A549 (cell line): ENCODE data around the gene ZBED1. TPM values are rescaled to one million over a fixed set of nuclear protein-coding genes. Genes with fewer than 3 reads are reported as not detected.
"Not testable (repeated sequence)": the region's sequence is repeated elsewhere in the genome, so short reads cannot be mapped to it uniquely, and the experiment has no call there.

ENCODE experiments used
- ATAC-seq, 2 experiments: fragments of 200-7000 bp in 1 of 2; fragments of >200 bp in 1 of 2; cut with Nextera tagmentation in 1 of 2; cut with Tn5 transposase in 1 of 2; 3 replicates each; pipeline versions ENCODE4 v1.8.0 to v1.9.1; 2018 to 2020; ENCODE audit warnings: mild to moderate bottlenecking in 1 of 2, moderate library complexity in 1 of 2
- CTCF ChIA-PET: fragments of 300-600 bp; sonication (Branson Sonifier 250); formaldehyde crosslinking; extraction: SDS; loops from one replicate; lab custom pipeline; 2021; ENCODE audit warnings: antibody characterized with exemption, inconsistent platforms; lab: Yijun Ruan, JAX
- POLR2A ChIA-PET: fragments of 350-600 bp; formaldehyde crosslinking; extraction: SDS; loops from one replicate; lab custom pipeline; 2021; ENCODE audit warnings: antibody characterized with exemption, inconsistent platforms; lab: Yijun Ruan, JAX
- DNase-seq, 2 experiments: peaks; one replicate each; pipeline versions ENCODE4 v3.0.0 to v3.0.0-alpha.2; 2011 to 2016; ENCODE audit warnings: low read depth in 1 of 2, low spot score in 1 of 2
- FAIRE-seq: peaks from 2 replicates; lab custom pipeline; 2011; peaks lifted over from hg19 to GRCh38; lab: Jason Lieb, UNC
- H3K27ac ChIP-seq, 2 experiments: fragments of >200 bp; sonication (Bioruptor Twin); formaldehyde crosslinking; 3 replicates each; pipeline ENCODE4 v1.5.1; 2016 to 2017
- H3K4me1 ChIP-seq: fragments of >200 bp; sonication (Bioruptor Twin); formaldehyde crosslinking; 3 replicates; pipeline ENCODE4 v1.6.1; 2016
- H3K4me2 ChIP-seq: fragments of >200 bp; sonication (Bioruptor Twin); formaldehyde crosslinking; 3 replicates; pipeline ENCODE4 v1.6.1; 2016
- H3K4me3 ChIP-seq: fragments of >200 bp; sonication (Bioruptor Twin); formaldehyde crosslinking; 3 replicates; pipeline ENCODE4 v1.5.1; 2016
- H3K9me3 ChIP-seq: fragments of >200 bp; sonication (Bioruptor Twin); formaldehyde crosslinking; 3 replicates; pipeline ENCODE4 v1.6.1; 2016
- CBX2 ChIP-seq: fragments of 200-600 bp; sonication (generic); IDR thresholded peaks from 2 replicates; pipeline ENCODE4 v1.6.1; 2016; ENCODE audit warnings: low read depth, mild to moderate bottlenecking, borderline replicate concordance
- CHD2 ChIP-seq: fragments of 150-350 bp; IDR thresholded peaks from 2 replicates; pipeline ENCODE4 v1.6.1; 2014; ENCODE audit warnings: low read length; ENCODE audit not compliant: partially characterized antibody
- CHD4 ChIP-seq: fragments of 200-600 bp; sonication (generic); IDR thresholded peaks from 2 replicates; pipeline ENCODE4 v1.6.1; 2016; ENCODE audit warnings: antibody characterized with exemption, mild to moderate bottlenecking, borderline replicate concordance
- FOSB ChIP-seq: fragments of 250-450 bp; sonication (Bioruptor Pico); IDR thresholded peaks from 2 replicates; pipeline ENCODE4 v1.5.0; 2020; ENCODE audit warnings: mild to moderate bottlenecking, moderate library complexity
- FOSL2 ChIP-seq, 2 experiments: fragments of 450-650 bp in 1 of 2; fragments of >200 bp in 1 of 2; sonication (Bioruptor Twin) in 1 of 2; formaldehyde crosslinking; IDR thresholded peaks; 2 replicates each; pipeline versions ENCODE4 v1.5.0 to v1.6.1; 2016 to 2020; ENCODE audit warnings: mild to moderate bottlenecking in 1 of 2, moderate library complexity in 1 of 2
- FOXS1 ChIP-seq: fragments of 250-450 bp; sonication (Bioruptor Pico); IDR thresholded peaks from 2 replicates; pipeline ENCODE4 v1.5.0; 2020; ENCODE audit warnings: mild to moderate bottlenecking, moderate library complexity
- HDAC2 ChIP-seq: fragments of 200-600 bp; sonication (generic); IDR thresholded peaks from 2 replicates; pipeline ENCODE4 v1.6.1; 2016
- HEYL ChIP-seq: fragments of 250-450 bp; sonication (Bioruptor Pico); IDR thresholded peaks from 2 replicates; pipeline ENCODE4 v1.8.0; 2021; ENCODE audit warnings: mild to moderate bottlenecking, moderate library complexity
- HOXB5 ChIP-seq: fragments of 250-450 bp; sonication (Bioruptor Pico); IDR thresholded peaks from 2 replicates; pipeline ENCODE4 v1.5.0; 2020; ENCODE audit warnings: mild to moderate bottlenecking, moderate library complexity
- JUN ChIP-seq, 2 experiments: fragments of >200 bp; sonication (Bioruptor Twin); formaldehyde crosslinking; IDR thresholded peaks; 2 replicates in 1 of 2; 3 replicates in 1 of 2; pipeline ENCODE4 v1.6.1; 2016 to 2017
- MAFK ChIP-seq: fragments of 450-650 bp; IDR thresholded peaks from 2 replicates; pipeline ENCODE4 v1.6.1; 2014; ENCODE audit not compliant: partially characterized antibody
- MAZ ChIP-seq: fragments of 150-350 bp; IDR thresholded peaks from 2 replicates; pipeline ENCODE4 v1.6.1; 2014; ENCODE audit warnings: antibody characterized with exemption, low read depth, low read length, borderline replicate concordance
- MYC ChIP-seq: IDR thresholded peaks from 2 replicates; pipeline ENCODE4 v1.6.1; 2012; ENCODE audit warnings: mild to moderate bottlenecking, inconsistent platforms, low read length, improper control_type of control experiment, borderline replicate concordance
- NFE2L2 ChIP-seq: fragments of 150-350 bp; conservative IDR thresholded peaks from 2 replicates; pipeline ENCODE4 v1.6.1; 2014; ENCODE audit warnings: low read length
- PHF8 ChIP-seq: fragments of 200-600 bp; sonication (generic); IDR thresholded peaks from 2 replicates; pipeline ENCODE4 v1.6.1; 2016; ENCODE audit warnings: low read depth, mild to moderate bottlenecking, antibody characterized with exemption, moderate library complexity, borderline replicate concordance
- POLR2A ChIP-seq: IDR thresholded peaks from 2 replicates; pipeline ENCODE4 v1.6.1; 2012; ENCODE audit warnings: mild to moderate bottlenecking, low read length
- RFX5 ChIP-seq: fragments of 450-650 bp; IDR thresholded peaks from 2 replicates; pipeline ENCODE4 v1.7.1; 2014; ENCODE audit warnings: antibody characterized with exemption, mild to moderate bottlenecking, moderate library complexity
- RNF2 ChIP-seq: fragments of 200-600 bp; sonication (generic); IDR thresholded peaks from 2 replicates; pipeline ENCODE4 v1.6.1; 2016; ENCODE audit warnings: low read depth, mild to moderate bottlenecking, antibody characterized with exemption, moderate library complexity, borderline replicate concordance
- TP53 ChIP-seq: fragments of 250-450 bp; sonication (Bioruptor Pico); IDR thresholded peaks from 2 replicates; pipeline ENCODE4 v1.5.0; 2021; ENCODE audit warnings: mild to moderate bottlenecking, moderate library complexity
- ZC3H11A ChIP-seq: fragments of 450-650 bp; IDR thresholded peaks from 2 replicates; pipeline ENCODE4 v1.6.1; 2014; ENCODE audit warnings: antibody characterized with exemption, mild to moderate bottlenecking
- WGBS: methylation state at CpG from one replicate; pipeline ENCODE4 v1.1.6; 2017; ENCODE audit errors: missing lambda C conversion rate; 5-methylcytosine and 5-hydroxymethylcytosine counted together
- polyA plus RNA-seq, 4 experiments: library from polyadenylated mRNA; depleted of rRNA in 3 of 4; stranded (reverse); fragments of >200 nt; fragmentation: RNase III in 1 of 4; extraction: RNeasy Plus Mini Kit Qiagen cat#74134 plus additional on column Dnase treatment in 1 of 4; gene quantifications; 2 replicates in 3 of 4; 3 replicates in 1 of 4; pipeline ENCODE4 v1.2.3, GENCODE V29; 2011 to 2017
- TF ChIP-seq, protein P1 (sequence below): fragments of 450-650 bp; IDR thresholded peaks from 2 replicates; pipeline ENCODE4 v1.6.1; 2014; ENCODE audit warnings: antibody characterized with exemption

The ZBED1 gene
- polyA plus RNA-seq, 2 of the 4 experiments (the other 2 are of a cell fraction): 19.7 to 21.9 TPM

DNA sequence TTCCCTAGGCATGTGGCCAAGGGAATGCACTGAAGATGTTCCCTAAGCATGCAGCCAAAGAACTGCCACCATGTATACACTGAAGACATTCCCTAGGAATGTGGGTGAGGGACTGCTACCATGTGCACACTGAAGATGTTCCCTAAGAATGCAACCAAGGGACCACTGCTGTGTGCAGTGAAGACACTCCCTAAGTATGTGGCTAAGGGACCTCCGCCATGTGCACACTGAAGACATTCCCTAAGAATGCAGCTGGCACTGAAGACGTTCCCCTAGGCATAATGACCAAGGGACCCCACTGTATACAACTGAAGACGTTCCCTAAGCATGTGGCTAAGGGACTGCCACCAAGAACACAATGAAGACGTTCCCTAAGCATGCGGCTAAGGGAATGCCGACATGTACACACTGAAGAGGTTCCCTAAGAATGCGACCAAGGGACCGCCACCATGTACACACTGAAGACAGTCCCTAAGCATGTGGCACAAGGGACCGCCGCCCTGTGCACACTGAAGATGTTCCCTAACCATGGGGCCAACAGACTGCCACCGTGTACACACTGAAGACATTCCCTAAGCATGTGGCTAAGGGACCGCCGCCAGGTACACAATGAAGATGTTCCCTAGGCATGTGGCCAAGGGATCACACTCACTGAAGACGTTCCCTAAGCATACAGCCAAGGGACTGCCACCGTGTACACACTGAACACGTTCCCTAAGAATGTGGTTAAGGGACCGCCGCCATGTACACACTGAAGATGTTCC, 25.6 kb downstream of the ZBED1 start:
- ChIA-PET POLR2A (no interaction called here), CTCF (no interaction called here)
- H3K27ac ChIP-seq: no peak overlapping the region
- FAIRE-seq (no peak), DNase-seq (peak in 1 of 2 experiments; percentile 82), ATAC-seq (peak in 1 of 2 experiments; percentile 10; a peak in 2 of 6 replicates)
- 81% methylated on average over 18 of the region's 18 CpGs for WGBS
- H3K4me1 ChIP-seq: peaks cover 19% of the 10 kb centered on the region; the same call in 2 of the 3 replicates
- H3K4me2 ChIP-seq: no peak overlapping the region
- H3K9me3 ChIP-seq: no peaks in the 10 kb centered on the region
- TF ChIP-seq HOXB5 (CRISPR knock-in tag) (no peak), TP53 (no peak), NFE2L2 (no peak), CHD2 (no peak), FOXS1 (no peak), MAFK (no peak), MAZ (no peak)
- no peak overlapping the region for H3K4me3 ChIP-seq

GRCh38 chrX:2474280-2474962, 26.4 kb downstream of the ZBED1 start:
- WGBS: 89% methylated on average over 20 of the region's 20 CpGs
- H3K4me2 ChIP-seq: no peak overlapping the region
- POLR2A ChIA-PET: no interaction called here
- H3K4me1 ChIP-seq: peaks cover 19% of the 10 kb centered on the region; the same call in 2 of the 3 replicates
- H3K9me3 ChIP-seq: no peaks in the 10 kb centered on the region
- ATAC-seq (peak in 1 of 2 experiments; percentile 9; a peak in 2 of 6 replicates), FAIRE-seq (no peak), DNase-seq (peak in 1 of 2 experiments; percentile 83)
- no peak for TF ChIP-seq RFX5
- TF ChIP-seq JUN (IDR thresholded peaks at IDR 0.05): no peak
- TF ChIP-seq MAFK: no peak
- TF ChIP-seq HDAC2: no peak
- no peak for TF ChIP-seq HEYL (CRISPR knock-in tag)
- TF ChIP-seq FOSL2 (IDR thresholded peaks at IDR 0.05): no peak
- TF ChIP-seq FOSL2 (CRISPR knock-in tag; IDR thresholded peaks at IDR 0.05): no peak
- TF ChIP-seq, protein P1, sequence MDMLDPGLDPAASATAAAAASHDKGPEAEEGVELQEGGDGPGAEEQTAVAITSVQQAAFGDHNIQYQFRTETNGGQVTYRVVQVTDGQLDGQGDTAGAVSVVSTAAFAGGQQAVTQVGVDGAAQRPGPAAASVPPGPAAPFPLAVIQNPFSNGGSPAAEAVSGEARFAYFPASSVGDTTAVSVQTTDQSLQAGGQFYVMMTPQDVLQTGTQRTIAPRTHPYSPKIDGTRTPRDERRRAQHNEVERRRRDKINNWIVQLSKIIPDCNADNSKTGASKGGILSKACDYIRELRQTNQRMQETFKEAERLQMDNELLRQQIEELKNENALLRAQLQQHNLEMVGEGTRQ: no peak
- CTCF ChIA-PET: no interaction called here
- H3K4me3 ChIP-seq: no peak overlapping the region
- H3K27ac ChIP-seq: no peak overlapping the region

DNA sequence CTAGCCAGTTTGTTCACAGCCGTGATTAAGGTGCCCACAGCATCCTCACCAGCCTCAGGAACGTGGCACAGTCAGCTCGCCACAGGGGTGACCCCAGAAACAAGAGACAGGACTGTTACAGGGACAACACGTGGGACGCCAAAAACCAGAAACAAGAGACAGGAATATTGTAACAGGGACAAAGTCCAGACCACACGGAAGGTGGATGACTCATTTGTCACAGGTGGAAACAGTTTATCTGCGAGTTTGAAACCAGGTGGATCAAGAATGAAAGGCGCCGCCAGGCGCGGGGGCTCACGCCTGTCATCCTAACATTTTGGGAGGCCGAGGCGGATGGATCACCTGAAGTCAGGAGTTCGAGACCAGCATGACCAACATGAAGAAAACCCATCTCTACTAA, 27.7 kb downstream of the ZBED1 start:
- Histone ChIP-seq H3K27ac (peak overlapping the region in 1 of 2 experiments; percentile 51; a peak in 2 of 6 replicates), H3K4me2 (peak overlapping the region; percentile 8; the same call in 2 of the 3 replicates), H3K4me1 (peaks cover 19% of the 10 kb centered on the region; the same call in 2 of the 3 replicates)
- H3K4me3 ChIP-seq; FAIRE-seq; POLR2A ChIA-PET; CTCF ChIA-PET; H3K9me3 ChIP-seq; DNase-seq; TF ChIP-seq FOSL2 (IDR thresholded peaks at IDR 0.05): not testable (repeated sequence)
- ATAC-seq: 0 out of 6 replicates have a peak, but pooled peaks of 1 of the 2 experiments have one; percentile 26
- 0 out of 2 replicates have a peak, but pooled peaks have one; percentile 31 for TF ChIP-seq FOSL2 (CRISPR knock-in tag; IDR thresholded peaks at IDR 0.05)
- WGBS: 50% methylated on average over 15 of the region's 15 CpGs

DNA sequence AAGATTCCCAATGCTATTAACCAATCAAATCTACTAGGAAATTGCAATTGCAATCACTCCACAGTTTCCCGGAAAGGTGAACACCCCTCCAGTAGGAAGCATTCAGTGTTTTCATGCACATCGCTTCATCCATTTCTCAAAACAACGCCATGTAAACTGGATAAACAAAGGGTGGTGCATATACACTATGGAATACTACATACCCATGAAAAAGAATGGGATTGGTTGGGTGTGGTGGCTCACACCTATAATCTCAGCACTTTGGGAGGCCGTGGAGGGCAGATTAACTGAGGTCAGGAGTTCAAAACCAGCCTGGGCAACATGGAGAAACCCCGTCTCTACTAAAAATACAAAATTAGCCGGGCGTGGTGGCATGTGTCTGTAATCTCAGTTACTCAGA, 29.1 kb downstream of the ZBED1 start:
- Histone ChIP-seq H3K9me3 (no peaks in the 10 kb centered on the region), H3K27ac (no peak overlapping the region), H3K4me3 (no peak overlapping the region), H3K4me1 (peaks cover 26% of the 10 kb centered on the region), H3K4me2 (no peak overlapping the region)
- DNase-seq (no peak), ATAC-seq (no peak), FAIRE-seq (no peak)
- TF ChIP-seq CBX2: no peak
- TF ChIP-seq FOSB (CRISPR knock-in tag): no peak
- TF ChIP-seq CHD4: no peak
- TF ChIP-seq MAZ: no peak
- no peak for TF ChIP-seq RNF2
- TF ChIP-seq PHF8: no peak
- TF ChIP-seq POLR2A: no peak
- TF ChIP-seq HOXB5 (CRISPR knock-in tag): no peak
- no peak for TF ChIP-seq MYC
- TF ChIP-seq CHD2: no peak
- no peak for TF ChIP-seq ZC3H11A
- WGBS: 90% methylated on average over 7 of the region's 7 CpGs
- ChIA-PET POLR2A (no interaction called here), CTCF (no interaction called here)

GRCh38 chrX:2471126-2471525, 29.6 kb downstream of the ZBED1 start:
- H3K27ac ChIP-seq, DNase-seq, POLR2A ChIA-PET, CTCF ChIA-PET, H3K9me3 ChIP-seq, H3K4me3 ChIP-seq, H3K4me2 ChIP-seq, ATAC-seq, FAIRE-seq: not testable (repeated sequence)
- H3K4me1 ChIP-seq: peaks cover 28% of the 10 kb centered on the region
- 94% methylated on average over 10 of the region's 10 CpGs for WGBS
